Neural cell (in vitro differentiated cells): ENCODE results near the gene SPP1. TPM values are rescaled to one million over a fixed set of nuclear protein-coding genes. Genes with fewer than 3 reads are reported as not detected.

Experiments used
- H2AFZ ChIP-seq: fragments of 200-600, 300-800 bp; sonication (generic), shearing (Covaris generic); 2 replicates; pipeline ENCODE4 v1.6.0; 2014; ENCODE audit warnings: low read depth, mild to moderate bottlenecking, antibody characterized with exemption, low read length, moderate library complexity
- H3F3A ChIP-seq: fragments of 200-600 bp; shearing (Covaris generic); 2 replicates; pipeline ENCODE4 v1.6.1; 2016; ENCODE audit warnings: mild to moderate bottlenecking, moderate library complexity, mixed read lengths, antibody characterized with exemption, low read length; ENCODE audit not compliant: insufficient read depth, poor library complexity, severe bottlenecking
- H3K27ac ChIP-seq: fragments of 200-600, 300-800 bp; sonication (generic), shearing (Covaris generic); 2 replicates; pipeline ENCODE4 v1.5.1; 2014; ENCODE audit warnings: mild to moderate bottlenecking, low read length, moderate library complexity
- H3K27me3 ChIP-seq: fragments of 300-800, 200-600 bp; sonication (generic), shearing (Covaris generic); 2 replicates; pipeline ENCODE4 v1.6.0; 2014; ENCODE audit warnings: mild to moderate bottlenecking, low read depth, low read length, moderate library complexity; ENCODE audit not compliant: insufficient read depth
- H3K36me3 ChIP-seq: fragments of 300-800, 200-600 bp; sonication (generic), shearing (Covaris generic); 2 replicates; pipeline ENCODE4 v1.5.1; 2014; ENCODE audit warnings: mild to moderate bottlenecking, antibody characterized with exemption, low read length, moderate library complexity; ENCODE audit not compliant: insufficient read depth
- H3K4me2 ChIP-seq: fragments of 300-800, 200-600 bp; sonication (generic), shearing (Covaris generic); 2 replicates; pipeline ENCODE4 v1.6.0; 2014; ENCODE audit warnings: mild to moderate bottlenecking, low read length
- H3K4me3 ChIP-seq: fragments of 300-800, 200-600 bp; sonication (generic), shearing (Covaris generic); 2 replicates; pipeline ENCODE4 v1.5.1; 2014; ENCODE audit warnings: mild to moderate bottlenecking, low read length, moderate library complexity
- H3K79me2 ChIP-seq: fragments of 200-600 bp; shearing (Covaris generic); replicated peaks from 2 replicates; pipeline ENCODE4 v1.6.0; 2014; ENCODE audit warnings: mild to moderate bottlenecking, low read length, moderate library complexity; ENCODE audit not compliant: insufficient read depth
- H3K9ac ChIP-seq: fragments of 300-800, 200-600 bp; sonication (generic), shearing (Covaris generic); 2 replicates; pipeline ENCODE4 v1.6.1; 2016; ENCODE audit warnings: mild to moderate bottlenecking, low read length, mixed read lengths
- H3K9me2 ChIP-seq: fragments of 200-600 bp; shearing (Covaris generic); 2 replicates; pipeline ENCODE4 v1.6.1; 2016; ENCODE audit warnings: mild to moderate bottlenecking, low read length, mixed read lengths; ENCODE audit not compliant: insufficient read depth
- H3K9me3 ChIP-seq: fragments of 200-600, 300-800 bp; sonication (generic), shearing (Covaris generic); 2 replicates; pipeline ENCODE4 v1.6.1; 2016; ENCODE audit warnings: mild to moderate bottlenecking, mixed run types, low read length, moderate library complexity, mixed read lengths
- H4K20me1 ChIP-seq: fragments of 200-600 bp; shearing (Covaris generic); 2 replicates; pipeline ENCODE4 v1.6.1; 2016; ENCODE audit warnings: mild to moderate bottlenecking, mixed run types; ENCODE audit not compliant: insufficient read depth
- CTCF ChIP-seq: fragments of 450-650 bp; IDR thresholded peaks from 2 replicates; pipeline ENCODE4 v1.5.1; 2014; ENCODE audit warnings: antibody characterized with exemption, mild to moderate bottlenecking, moderate library complexity; ENCODE audit not compliant: poor library complexity, severe bottlenecking
- EP300 ChIP-seq: fragments of 450-650 bp; conservative IDR thresholded peaks from 2 replicates; pipeline ENCODE4 v1.6.1; 2014; ENCODE audit warnings: antibody characterized with exemption, mild to moderate bottlenecking, moderate library complexity; ENCODE audit not compliant: poor library complexity, severe bottlenecking
- EZH2 ChIP-seq: fragments of 200-600, 300-800 bp; shearing (Covaris generic), sonication (generic); IDR thresholded peaks from 2 replicates; pipeline ENCODE4 v1.6.1; 2014; ENCODE audit warnings: antibody characterized with exemption, low read length, borderline replicate concordance, mild to moderate bottlenecking; ENCODE audit not compliant: insufficient read depth, poor library complexity, severe bottlenecking
- MXI1 ChIP-seq: fragments of 450-650 bp; conservative IDR thresholded peaks from 2 replicates; pipeline ENCODE4 v1.6.1; 2014; ENCODE audit warnings: antibody characterized with exemption, mild to moderate bottlenecking; ENCODE audit not compliant: poor library complexity, severe bottlenecking
- POLR2AphosphoS5 ChIP-seq: IDR thresholded peaks from 2 replicates; pipeline ENCODE4 v1.6.1; 2012
- RAD21 ChIP-seq: fragments of 450-650 bp; conservative IDR thresholded peaks from 2 replicates; pipeline ENCODE4 v1.6.1; 2014; ENCODE audit warnings: antibody characterized with exemption, mild to moderate bottlenecking, moderate library complexity
- REST ChIP-seq: IDR thresholded peaks from 2 replicates; pipeline ENCODE4 v1.6.1; 2012; ENCODE audit warnings: borderline replicate concordance
- SMC3 ChIP-seq: fragments of 450-650 bp; conservative IDR thresholded peaks from 2 replicates; pipeline ENCODE4 v1.6.1; 2014; ENCODE audit warnings: antibody characterized with exemption, mild to moderate bottlenecking, moderate library complexity; ENCODE audit not compliant: poor library complexity
- TAF1 ChIP-seq: IDR thresholded peaks from 2 replicates; pipeline ENCODE4 v1.6.1; 2012; ENCODE audit warnings: low read depth
- polyA plus RNA-seq: library from polyadenylated mRNA; depleted of rRNA; stranded (reverse); fragments of >200 nt; gene quantifications from 2 replicates; pipeline ENCODE4 v1.2.3, GENCODE V29; 2014

The SPP1 gene
- polyA plus RNA-seq, 1 donor from 2014 or later = 0.35 TPM

- Histone ChIP-seq H3K27ac (no peak overlapping the region), H3F3A (no peaks in the 10 kb centered on the region), H3K4me3 (no peak overlapping the region), H4K20me1 (no peaks in the 10 kb centered on the region), H3K79me2 (peaks cover 2% of the 10 kb centered on the region), H3K9me2 (no peaks in the 10 kb centered on the region), H2AFZ (no peak overlapping the region), H3K9ac (no peak overlapping the region), H3K4me2 (no peak overlapping the region), H3K9me3 (no peaks in the 10 kb centered on the region), H3K27me3 (no peaks in the 10 kb centered on the region), H3K36me3 (peaks cover 3% of the 10 kb centered on the region)
- TF ChIP-seq CTCF = no peak
- TF ChIP-seq POLR2AphosphoS5 = no peak
- TF ChIP-seq REST = no peak
- no peak for TF ChIP-seq MXI1
- TF ChIP-seq EZH2 = no peak
- TF ChIP-seq TAF1 = no peak
These were observed 52.4 kb downstream of the SPP1 start for GRCh38 chr4:88027611-88028608.

- no peaks in the 10 kb centered on the region for H3K27me3 ChIP-seq
- no peaks in the 10 kb centered on the region for H3K9me2 ChIP-seq
- no peak for TF ChIP-seq EP300
- TF ChIP-seq RAD21 = no peak
- no peak for TF ChIP-seq EZH2
- TF ChIP-seq CTCF = no peak
- TF ChIP-seq MXI1 = no peak
- TF ChIP-seq POLR2AphosphoS5 = no peak
- no peak for TF ChIP-seq SMC3
- TF ChIP-seq TAF1 = no peak
- TF ChIP-seq REST = no peak
- H3K4me2 ChIP-seq = no peak overlapping the region
- H3K36me3 ChIP-seq = peaks cover 3% of the 10 kb centered on the region
- H3K9me3 ChIP-seq = no peaks in the 10 kb centered on the region
- no peak overlapping the region for H2AFZ ChIP-seq
- no peak overlapping the region for H3K9ac ChIP-seq
- peaks cover 2% of the 10 kb centered on the region for H3K79me2 ChIP-seq
- no peaks in the 10 kb centered on the region for H3F3A ChIP-seq
- H3K4me3 ChIP-seq = no peak overlapping the region
- H3K27ac ChIP-seq = no peak overlapping the region
- H4K20me1 ChIP-seq = no peaks in the 10 kb centered on the region
These were observed 53.4 kb downstream of the SPP1 start for GRCh38 chr4:88028946-88029345.
